HG03432 (cell line): ENCODE measurements around the gene TRAFD1.

ENCODE experiments used
- ATAC-seq: cut with Tn5 transposase; IDR thresholded peaks from one replicate; pipeline ENCODE4 v1.9.1; 2021; ENCODE audit warnings: mild to moderate bottlenecking, moderate library complexity; ENCODE audit not compliant: unreplicated experiment

The TRAFD1 gene

GRCh38 chr12:112175361-112176155 is 50.2 kb downstream of the TRAFD1 start:
- ATAC-seq = no peak

DNA sequence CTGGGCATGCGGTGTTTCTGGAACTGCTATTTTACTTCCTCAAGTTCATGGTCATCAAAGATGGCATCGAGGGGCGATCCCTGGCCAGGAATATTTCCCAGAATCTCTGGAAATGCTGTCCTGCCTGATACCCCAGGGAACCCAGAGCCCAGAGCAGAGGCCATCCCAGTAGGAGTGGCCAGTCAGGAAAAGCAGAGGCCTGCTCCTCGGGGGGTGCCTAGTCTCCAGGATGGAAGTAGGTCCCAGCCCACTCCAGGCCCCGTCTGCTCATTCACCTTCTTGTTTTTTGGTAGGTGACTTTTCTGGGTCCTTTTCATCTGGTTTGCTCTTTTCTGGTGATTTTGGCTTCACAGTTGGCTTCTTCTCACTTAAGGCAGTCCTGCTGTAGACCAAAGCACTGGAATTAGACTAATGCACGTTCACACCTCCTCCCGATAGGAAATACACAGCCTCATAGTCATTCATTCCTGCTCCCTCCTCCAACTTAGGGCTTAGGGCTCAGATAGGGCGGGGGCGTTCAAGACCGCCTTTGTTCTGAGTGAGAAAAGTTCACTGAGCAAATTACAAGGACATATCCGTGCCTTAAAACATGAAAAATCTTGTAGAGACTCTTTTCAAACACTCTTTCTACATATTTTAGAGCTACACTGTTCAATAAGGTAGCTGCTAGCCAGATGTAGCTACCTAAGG is 51.1 kb downstream of the TRAFD1 start:
- no peak for ATAC-seq

DNA sequence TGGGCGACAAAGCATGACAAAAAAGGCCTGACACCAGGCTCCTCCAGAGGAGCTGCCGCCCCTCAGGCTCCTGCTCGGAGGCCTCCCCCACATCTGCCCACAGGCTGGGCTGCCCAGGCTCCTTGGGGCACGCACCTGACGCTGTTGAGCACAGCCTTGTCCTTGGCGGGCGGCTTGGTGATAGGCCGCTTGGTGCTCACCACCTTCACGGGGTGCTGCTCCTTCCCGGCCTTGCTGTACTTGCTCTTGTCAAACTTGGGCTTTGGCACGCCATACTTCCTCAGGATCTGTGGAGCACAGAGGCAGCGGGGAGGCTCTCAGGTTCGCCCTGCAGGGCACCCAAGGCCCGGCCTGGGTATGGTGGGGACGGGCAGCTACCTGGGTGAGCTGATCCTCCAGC is 53.4 kb downstream of the TRAFD1 start:
- ATAC-seq = no peak

DNA sequence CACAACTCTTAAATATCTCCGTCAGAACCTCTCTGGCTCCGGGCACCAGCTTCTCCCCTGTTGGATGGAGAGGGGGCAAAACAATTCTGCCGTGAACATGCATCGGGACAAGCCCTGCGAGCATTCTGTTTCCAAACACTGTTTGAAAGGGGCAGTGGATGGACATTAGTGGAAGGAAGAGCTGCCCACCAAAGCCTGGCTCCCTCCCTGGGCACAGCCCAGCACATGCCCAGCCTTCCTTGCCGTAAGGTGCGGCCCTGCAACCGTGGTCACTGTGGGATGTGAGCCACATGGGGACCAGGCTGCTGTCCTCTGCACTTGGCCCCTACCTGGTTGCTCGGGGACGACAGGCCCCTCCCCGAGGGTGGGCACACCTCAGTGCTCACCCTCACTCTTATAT is 54.0 kb downstream of the TRAFD1 start:
- ATAC-seq = no peak

GRCh38 chr12:112179916-112180315 is 54.6 kb downstream of the TRAFD1 start:
- no peak for ATAC-seq

DNA sequence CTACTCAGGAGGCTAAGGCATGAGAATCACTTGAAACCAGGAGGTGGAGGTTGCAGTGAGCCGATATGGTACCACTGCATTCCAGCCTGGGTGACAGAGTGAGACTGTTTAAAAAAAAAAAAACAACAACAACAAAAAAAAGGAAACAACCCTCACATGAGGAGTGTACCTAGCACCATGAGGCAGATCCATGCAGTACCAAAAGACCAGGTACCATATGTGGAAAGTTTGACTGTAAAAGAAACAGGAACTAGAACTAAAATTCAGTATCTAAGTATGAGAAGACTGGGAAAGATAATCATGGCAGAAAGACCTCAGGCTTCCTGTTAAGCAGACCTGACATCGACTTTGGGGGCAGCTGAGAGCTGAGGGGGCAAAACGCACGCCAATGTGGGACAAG is 55.1 kb downstream of the TRAFD1 start:
- ATAC-seq = no peak

DNA sequence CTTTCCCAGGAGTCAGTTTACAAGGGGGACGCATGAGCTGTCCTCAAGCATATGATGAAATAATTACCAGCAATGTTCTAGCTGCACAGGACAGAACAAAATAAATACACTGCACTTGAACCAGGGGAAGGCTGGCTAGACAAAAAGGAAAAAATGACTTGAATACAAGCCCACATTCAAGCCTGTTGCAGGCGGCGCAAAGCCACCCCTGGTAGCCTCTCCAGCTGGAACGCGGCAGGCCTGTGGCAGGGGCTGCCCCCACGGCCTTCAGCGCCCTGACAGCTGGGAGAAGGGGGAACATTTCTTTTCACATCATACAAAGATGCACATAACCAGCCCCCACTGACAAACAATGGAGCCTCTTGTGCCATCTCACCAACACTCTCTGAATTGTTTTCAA is 57.1 kb downstream of the TRAFD1 start:
- ATAC-seq = no peak

DNA sequence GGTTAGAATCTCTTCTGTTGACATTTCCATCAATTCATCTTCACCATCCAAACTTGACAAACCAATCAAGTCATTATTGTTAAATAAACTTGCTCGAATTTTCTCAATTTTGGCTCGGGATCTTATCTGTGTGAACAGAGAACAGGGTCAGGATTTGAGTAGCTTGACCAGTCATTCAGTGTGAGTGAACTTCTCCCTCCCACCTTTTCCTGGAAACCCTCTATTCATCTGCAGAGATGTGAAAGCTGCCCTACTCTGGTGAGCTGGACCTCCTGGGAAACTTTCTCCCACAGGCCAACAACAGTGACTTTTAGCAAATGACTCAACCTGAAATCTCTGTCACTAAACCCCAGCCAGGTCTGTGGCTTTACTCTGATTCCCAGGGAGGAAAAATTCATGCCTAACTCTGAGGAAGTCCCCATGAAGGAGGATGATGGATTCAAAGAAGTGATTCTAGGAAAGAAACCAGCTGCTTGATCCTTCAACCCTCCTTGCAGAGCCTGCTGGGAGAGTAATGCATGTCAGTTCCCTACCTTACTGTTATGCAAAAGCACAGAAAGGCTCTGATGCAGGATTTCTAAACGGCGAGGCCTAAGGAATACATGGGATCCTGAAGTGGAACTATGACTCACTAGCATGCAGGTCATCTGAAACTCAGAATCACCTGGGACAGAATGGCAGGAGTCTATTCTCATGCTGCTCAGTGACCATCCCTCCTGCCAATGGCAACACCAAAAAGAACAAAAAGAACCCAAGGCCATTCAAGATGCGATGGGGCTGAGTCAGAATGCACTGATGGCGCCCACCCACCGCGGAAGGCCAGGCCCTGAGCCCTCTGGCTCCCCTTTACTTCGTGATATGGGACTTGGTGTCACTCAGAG is 58.0 kb downstream of the TRAFD1 start:
- ATAC-seq = no peak

- no peak for ATAC-seq
These were observed 58.9 kb downstream of the TRAFD1 start for GRCh38 chr12:112184056-112184887.

DNA sequence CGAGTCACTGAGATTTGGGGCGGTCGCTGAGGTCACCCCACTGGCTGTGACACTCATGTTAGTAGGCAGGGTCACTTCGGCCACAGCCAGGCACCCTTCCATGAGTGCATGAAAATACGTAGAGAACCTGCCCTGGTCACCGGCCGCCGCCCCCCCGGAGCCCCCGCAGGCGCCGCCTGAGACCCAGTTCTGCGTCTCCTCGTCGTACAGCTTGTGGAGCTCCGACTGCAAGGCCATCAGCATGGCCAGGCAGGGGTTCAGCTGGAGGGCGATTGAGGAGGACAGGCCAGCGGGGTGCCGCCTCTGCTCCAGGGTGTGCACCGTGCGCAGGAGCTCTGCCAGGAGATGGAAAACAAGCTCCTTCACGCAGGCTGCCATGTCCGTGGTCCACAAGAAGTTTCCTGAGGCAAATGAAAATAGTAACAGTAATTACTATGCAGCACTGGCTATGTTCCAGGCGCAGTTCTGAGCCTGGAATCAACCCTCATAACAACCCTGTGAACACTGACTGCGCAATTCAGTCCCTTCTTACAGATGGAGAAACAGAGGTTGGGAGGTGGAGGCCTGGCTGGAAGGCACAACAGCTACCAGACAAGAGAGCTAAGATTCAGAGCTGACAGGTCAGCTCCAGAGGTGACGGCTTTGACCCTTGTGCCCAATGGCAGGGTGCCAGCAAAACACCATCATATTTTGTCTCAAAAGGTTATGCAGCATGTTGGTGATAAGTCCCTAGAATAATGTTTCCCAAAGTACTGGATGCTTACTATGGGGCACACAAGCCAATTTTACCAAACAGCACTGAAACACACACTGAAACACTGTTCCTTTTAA is 59.9 kb downstream of the TRAFD1 start:
- ATAC-seq = no peak

DNA sequence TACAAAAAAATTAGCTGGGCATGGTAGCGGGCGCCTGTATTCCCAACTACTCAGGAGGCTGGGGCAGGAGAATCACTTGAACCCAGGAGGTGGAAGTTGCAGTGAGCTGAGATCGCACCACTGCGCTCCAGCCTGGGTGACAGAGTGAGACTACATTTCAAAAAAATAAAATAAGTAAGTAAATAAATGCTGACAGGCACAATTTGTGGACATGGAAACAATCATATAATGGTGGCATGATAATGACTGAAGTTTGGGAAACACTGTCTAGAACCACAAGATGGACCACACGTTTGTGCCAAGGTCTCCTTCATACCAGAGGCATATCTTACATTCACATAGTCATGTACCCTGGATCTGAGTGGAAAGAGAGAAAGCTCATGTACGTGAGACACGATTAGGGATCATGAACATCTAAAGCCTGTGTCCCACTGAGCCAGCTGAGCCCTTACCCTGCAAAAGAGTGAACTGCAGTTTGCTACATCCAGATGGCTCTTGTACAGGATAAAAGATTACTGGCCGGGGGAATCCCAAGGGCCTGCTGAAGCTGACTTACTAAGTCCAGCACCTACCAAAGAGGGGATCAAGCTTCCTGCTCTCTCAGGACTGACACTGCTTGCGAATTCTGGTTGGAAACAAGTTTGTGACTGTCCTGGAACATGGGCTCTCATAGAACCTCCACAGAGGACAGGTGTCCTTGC is 62.9 kb downstream of the TRAFD1 start:
- no peak for ATAC-seq

DNA sequence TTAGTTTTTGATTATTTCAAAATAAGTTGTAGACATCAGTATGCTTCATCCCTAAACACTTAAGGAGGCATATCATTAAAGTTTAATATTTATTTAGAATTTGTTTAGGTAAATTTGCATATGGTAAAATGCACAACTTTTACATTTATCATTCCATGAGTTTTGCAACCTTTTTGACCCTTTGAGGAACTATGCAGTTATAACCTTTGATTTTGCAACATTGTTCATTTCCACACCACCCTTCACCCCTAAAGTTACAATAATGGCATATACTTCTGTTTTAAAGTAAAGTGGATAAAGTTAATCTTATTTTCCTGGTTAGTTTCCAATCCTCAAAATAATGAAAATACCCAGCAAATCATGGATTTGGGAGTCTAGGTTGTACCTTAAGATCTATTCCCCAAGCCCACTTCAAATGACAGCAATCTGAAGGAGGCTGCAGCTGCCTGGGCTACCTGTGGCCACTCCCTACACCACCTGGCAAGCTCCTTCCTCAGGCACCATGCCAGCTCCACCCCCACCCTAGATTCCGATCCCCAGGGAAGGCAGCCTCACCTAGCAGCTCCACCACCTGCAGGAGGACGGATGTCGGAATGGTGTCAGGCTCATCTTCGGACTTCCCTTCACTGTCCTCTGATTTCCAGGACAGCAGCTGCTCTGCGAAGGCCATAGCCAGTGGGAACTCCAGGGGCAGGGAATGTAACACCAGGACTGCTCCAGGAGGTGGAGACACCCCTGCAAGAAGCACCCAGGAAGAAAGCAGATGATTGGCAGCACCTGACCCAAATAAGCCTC is 65.1 kb downstream of the TRAFD1 start:
- ATAC-seq = no peak

- ATAC-seq = no peak
These were observed 65.8 kb downstream of the TRAFD1 start for GRCh38 chr12:112191201-112191600.

DNA sequence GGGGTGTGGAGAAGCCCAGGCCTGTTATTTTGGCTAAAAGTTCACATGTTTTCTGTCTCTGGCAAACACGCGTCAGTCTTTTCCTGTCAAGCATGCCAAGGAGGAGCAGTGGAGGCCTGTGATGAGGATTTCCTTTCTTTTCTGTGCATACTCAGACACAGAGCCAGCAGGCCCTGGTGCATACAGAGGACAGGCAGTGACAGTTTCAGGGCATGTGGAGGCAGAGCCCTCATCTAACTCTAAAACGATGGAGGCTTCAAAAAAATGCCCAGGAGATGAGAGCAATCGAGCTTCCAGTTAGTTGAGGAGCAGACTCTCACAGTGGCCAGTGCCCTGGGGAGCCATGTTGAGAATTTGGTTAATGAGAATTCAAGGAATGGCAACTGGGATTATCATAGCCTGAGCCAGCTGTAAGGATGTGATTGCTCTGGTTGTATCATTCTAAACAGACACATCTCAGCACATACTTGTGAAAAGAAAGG is 66.5 kb downstream of the TRAFD1 start:
- ATAC-seq = no peak

DNA sequence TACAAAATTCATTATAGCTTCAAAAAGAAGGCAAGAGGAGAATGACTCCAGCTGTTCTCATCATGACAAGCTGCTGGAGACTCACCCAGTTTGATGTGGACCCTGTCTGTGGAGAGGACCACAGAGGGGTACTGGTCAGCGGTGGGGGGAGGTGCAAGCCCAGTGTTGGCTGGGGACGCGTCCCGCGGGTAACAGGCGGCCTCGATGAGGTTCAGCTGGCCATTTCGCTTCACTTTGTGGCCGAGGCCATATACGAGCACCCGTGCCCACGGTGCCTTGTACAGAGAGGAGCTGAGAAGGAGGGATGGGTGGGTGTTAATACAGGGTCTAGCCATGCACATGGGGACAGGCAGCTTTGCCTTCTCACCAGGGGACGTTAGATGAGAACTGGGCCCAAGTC is 67.1 kb downstream of the TRAFD1 start:
- ATAC-seq = no peak

- no peak for ATAC-seq
These were observed 69.4 kb downstream of the TRAFD1 start for GRCh38 chr12:112194601-112195247.

DNA sequence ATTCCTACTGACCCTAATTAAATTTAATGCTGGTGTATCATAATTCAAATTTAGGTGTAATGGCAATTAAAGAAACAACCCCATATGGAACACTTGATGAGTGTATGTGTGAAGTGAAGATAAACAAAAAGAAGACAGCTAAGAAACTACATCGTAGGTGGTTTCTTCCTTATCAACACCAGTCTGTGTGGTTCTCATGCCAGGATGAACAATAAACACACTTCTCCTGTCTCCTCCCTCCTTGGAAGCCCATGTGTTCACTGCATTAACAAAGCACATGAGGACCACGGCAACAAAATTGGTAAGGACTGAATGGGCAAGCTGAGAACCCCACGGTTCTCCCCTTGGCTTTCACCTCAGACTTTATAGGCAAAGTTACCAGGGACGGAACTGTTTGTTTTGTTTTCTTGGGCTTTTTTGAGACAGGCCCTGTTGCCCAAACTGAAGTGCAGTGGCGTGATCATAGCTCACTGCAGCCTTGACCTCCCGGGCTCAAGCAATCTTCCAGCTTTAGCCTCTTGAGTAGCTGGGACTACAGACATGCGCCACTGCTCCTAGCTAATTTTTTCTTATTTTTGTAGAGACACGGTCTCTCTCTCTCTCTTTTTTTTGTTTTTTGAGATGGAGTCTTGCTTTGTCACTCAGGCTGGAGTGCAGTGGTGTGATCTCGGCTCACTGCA is 71.0 kb downstream of the TRAFD1 start:
- ATAC-seq = no peak
